Left renal pelvis (tissue), 4 donors: ENCODE data around the gene DNAJC16. TPM values are rescaled to one million over a fixed set of nuclear protein-coding genes. Genes with fewer than 3 reads are reported as not detected.
A peak's percentile ranks its signal among the peaks of the same experiment; 100 is the strongest.
"Not testable (repeated sequence)": the region's sequence is repeated elsewhere in the genome, so short reads cannot be mapped to it uniquely, and the experiment has no call there.

Source experiments
- DNase-seq, 4 donors: peaks; one replicate each; pipeline ENCODE4 v3.0.0-alpha.2; 2013; ENCODE audit warnings: low read depth in 4 of 4, low spot score in 3 of 4
- polyA plus RNA-seq, 4 donors: library from polyadenylated mRNA; unstranded; fragments of 120-200 nt; gene quantifications; one replicate each; pipeline ENCODE4 v1.2.1, GENCODE V29; 2013; ENCODE audit not compliant: insufficient read length in 4 of 4

DNAJC16 gene
- polyA plus RNA-seq: 10 to 100 TPM; 18.6 to 37.1 (median 29.9) TPM

- peak; percentile 100 for DNase-seq
Measured at GRCh38 chr1:15526490-15527339, at the start of gene DNAJC16. TSS of gene DNAJC16 (plus strand) at chr1:15526848. CDS start at chr1:15529106, 2,258 bp downstream.

- DNase-seq: no peak
Measured at GRCh38 chr1:15476927-15477326, 49.7 kb upstream of the DNAJC16 start.

GRCh38 chr1:15477646-15478212 lies 48.9 kb upstream of the DNAJC16 start:
- DNase-seq: no peak

- no peak for DNase-seq
Measured at GRCh38 chr1:15479654-15480347, 46.8 kb upstream of the DNAJC16 start.

- DNase-seq: not testable (repeated sequence)
Measured at GRCh38 chr1:15482455-15482854, 44.2 kb upstream of the DNAJC16 start.

GRCh38 chr1:15482983-15483543 lies 43.6 kb upstream of the DNAJC16 start:
- DNase-seq: not testable (repeated sequence)

- no peak for DNase-seq
Measured at GRCh38 chr1:15483971-15484370, 42.7 kb upstream of the DNAJC16 start.

GRCh38 chr1:15484443-15484842 lies 42.2 kb upstream of the DNAJC16 start:
- not testable (repeated sequence) for DNase-seq

GRCh38 chr1:15485636-15486035 lies 41.0 kb upstream of the DNAJC16 start:
- DNase-seq: no peak

GRCh38 chr1:15486844-15487610 lies 39.6 kb upstream of the DNAJC16 start:
- DNase-seq: not testable (repeated sequence)

GRCh38 chr1:15488371-15488770 lies 38.3 kb upstream of the DNAJC16 start:
- DNase-seq: no peak

- DNase-seq: no peak
Measured at GRCh38 chr1:15489052-15489736, 37.5 kb upstream of the DNAJC16 start.

- DNase-seq: not testable (repeated sequence)
Measured at GRCh38 chr1:15491010-15491409, 35.6 kb upstream of the DNAJC16 start.

GRCh38 chr1:15492596-15492995 lies 34.1 kb upstream of the DNAJC16 start:
- no peak for DNase-seq

- DNase-seq: no peak
Measured at GRCh38 chr1:15493869-15494390, 32.7 kb upstream of the DNAJC16 start.

GRCh38 chr1:15500184-15501178 lies 26.2 kb upstream of the DNAJC16 start:
- DNase-seq: no peak

- DNase-seq: no peak
Measured at GRCh38 chr1:15501208-15502032, 25.2 kb upstream of the DNAJC16 start.
